GM21515 (cell line): ENCODE measurements around the gene SESN1.

Experiments
- ATAC-seq: cut with Tn5 transposase; IDR thresholded peaks from one replicate; pipeline ENCODE4 v1.9.1; 2021; ENCODE audit not compliant: unreplicated experiment

Gene SESN1

DNA sequence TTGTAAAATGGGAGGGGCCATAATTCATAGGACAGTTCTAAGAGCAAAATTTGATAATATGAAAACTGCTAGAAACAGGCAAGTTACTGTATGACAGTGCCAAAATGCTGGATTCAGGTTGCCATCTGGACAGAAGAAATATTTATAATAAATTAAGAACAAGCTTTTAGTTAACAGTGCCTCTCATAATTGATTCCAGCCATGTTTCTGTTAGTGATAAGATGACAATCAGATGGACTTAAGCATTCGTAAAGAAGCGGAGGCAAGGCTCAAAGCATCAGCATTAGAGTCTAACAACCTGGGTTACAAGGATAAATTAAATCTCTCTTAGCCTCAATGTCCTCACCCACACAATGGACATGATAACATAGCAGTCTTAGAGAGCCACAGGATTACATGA, 61.0 kb downstream of the SESN1 start:
- no peak for ATAC-seq

DNA sequence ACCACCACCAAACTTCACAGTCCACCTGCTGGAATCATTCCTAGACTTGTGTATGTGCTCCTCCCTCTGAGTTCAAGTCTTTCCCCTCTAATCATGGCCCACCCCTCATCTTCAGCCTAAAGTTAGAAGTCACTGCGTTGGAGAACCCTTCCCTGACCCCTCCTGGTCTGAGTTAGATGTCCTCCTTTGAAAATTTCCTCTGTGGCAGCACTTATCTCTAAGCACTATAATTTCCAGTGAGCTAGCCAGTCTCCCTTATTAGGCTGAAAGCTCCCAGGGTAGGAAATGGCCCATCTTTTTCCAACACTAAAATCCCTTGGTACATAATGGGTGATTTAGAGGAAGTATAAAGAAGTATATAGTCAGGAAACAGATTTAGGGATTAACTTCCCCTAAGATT, 63.2 kb downstream of the SESN1 start:
- no peak for ATAC-seq

GRCh38 chr6:109029313-109029712, 65.3 kb downstream of the SESN1 start:
- ATAC-seq = no peak

- ATAC-seq = no peak
These were observed 66.2 kb downstream of the SESN1 start for GRCh38 chr6:109028439-109028838.

DNA sequence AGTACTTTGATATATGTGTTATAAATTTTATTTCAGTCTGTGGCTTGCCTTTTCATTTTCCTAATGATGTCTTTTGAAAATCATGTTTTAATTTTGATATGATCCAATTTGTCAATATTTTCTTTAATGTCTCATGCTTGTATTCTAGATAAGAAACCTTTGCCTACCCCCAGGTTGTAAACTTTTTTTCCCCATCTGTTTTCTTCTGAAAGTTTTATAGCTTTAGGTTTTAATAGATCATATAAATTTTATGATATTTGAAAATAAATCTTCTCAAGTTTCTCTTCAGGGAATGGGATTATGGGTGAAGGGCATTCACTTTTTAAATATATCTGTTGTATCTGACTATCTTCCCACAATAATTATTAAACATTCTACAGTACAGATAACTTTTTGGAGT, 66.7 kb downstream of the SESN1 start:
- no peak for ATAC-seq

DNA sequence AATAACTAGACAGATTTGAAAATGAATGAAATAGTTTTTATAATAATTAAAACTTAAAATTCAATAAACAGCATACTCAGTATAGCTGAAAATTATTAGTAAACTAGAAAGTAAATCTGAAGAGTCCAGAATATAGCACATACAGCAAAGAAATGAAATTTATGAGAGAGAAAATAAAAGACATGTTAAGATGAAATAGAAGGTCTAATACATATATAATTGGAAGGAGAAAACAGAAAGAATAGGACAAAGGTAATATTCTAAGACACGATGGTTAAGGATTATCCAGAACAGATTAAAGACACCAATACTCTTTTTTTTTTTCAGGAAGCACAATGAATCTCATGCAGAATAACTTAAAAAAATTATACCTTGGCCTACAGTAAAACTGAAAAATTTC, 69.0 kb downstream of the SESN1 start:
- ATAC-seq = no peak

DNA sequence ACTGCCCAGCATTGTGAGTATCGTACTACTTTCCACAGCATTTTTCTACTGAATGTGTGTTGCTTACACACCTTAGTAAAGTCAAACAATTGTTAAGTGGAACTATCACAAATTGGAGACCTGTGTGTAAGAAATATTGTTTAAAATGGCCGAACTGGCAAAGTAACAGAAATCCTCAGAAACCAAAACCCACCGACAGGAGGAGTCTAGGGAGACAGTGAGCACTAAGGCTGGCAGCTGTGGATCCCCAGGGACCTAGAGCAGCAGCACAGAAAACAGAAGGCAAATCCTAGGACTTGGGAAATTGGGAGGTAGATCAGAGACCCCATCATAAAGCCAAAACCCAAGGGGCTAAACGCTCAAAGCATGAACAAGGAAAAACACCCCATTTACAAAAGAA, 69.9 kb downstream of the SESN1 start:
- ATAC-seq = no peak

- no peak for ATAC-seq
These were observed 70.3 kb downstream of the SESN1 start for GRCh38 chr6:109024368-109024767.

DNA sequence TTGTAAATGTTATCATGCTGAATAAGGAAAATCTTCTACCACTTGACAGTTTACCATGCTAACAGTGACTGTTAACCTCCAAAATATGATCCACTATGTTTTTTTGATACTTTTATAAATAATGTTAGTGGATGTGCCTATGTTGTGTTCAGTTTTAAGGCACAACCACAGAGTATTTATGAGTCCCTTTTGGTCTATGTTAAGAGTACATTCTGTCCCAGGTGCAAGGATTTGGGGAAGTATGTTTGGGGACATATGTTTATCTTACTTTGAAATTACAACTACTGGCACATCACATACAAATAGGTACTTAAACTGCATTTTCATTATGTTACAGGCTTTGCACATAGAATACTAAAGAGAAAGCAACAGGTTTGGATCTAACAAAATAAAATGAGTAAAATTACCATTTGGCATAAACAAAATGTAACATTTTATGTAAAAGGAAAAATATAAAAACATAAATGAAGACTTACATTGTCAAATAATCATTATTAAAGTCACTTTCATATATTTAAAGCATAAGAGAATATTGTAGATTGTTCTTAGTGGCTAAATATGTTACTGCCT, 71.2 kb downstream of the SESN1 start:
- ATAC-seq = no peak

DNA sequence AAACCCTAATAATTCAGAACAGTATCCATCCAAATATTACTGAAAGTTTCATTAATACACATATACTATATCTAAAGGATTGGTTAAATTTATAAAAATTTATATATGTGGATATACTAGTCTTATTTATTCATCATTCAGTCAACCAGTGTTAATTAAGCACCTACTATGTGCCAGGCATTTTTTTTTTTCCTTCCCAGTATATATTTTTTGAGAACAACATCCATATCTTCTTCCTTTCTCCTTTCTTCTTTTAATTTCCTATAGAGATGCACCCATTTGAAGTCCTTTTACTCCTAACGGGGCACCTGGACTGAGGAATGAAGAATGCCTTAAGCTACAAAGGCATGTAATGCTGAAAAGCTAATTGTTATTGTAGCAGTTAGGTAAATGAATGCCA, 72.8 kb downstream of the SESN1 start:
- no peak for ATAC-seq

DNA sequence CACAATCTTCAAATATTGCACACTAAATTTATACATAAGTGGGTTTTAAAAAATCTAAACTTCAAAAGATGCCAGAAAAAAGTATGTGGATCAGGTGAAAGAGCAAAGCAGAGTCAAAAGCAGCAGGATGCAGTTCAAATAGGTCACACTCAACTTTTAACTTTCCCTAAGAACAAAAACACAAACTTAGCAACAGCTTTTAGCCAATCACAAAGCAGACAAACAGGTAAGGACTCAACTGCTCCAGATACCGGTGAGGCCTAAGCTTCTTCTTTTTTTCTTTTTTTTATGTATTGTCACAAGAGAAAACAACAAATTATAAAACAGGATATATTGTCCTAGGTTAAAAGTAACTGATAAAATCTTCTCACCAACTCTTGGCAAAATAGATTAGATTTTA, 74.7 kb downstream of the SESN1 start:
- no peak for ATAC-seq

DNA sequence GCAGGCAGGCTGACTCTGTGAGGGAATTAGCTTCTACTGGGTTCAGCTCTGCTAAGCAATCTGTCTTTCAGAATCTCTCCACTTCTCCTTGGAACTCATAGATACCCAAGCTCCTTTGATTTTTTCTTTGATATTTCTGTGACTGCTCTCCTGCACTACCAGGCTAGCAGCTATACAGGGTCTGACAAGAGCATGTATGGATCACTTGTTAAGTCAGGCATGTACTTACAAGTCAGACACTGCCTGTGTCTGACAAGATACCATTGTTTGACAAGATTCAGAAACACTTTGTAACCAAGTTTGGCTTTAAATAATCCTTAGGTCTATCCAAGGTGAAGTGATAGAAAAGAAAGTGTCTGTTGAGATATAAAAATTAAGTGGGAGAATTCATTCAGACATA, 79.5 kb downstream of the SESN1 start:
- ATAC-seq = no peak

- no peak for ATAC-seq
These were observed 80.0 kb downstream of the SESN1 start for GRCh38 chr6:109014606-109015005.

- ATAC-seq = no peak
These were observed 80.9 kb downstream of the SESN1 start for GRCh38 chr6:109013656-109014305.

DNA sequence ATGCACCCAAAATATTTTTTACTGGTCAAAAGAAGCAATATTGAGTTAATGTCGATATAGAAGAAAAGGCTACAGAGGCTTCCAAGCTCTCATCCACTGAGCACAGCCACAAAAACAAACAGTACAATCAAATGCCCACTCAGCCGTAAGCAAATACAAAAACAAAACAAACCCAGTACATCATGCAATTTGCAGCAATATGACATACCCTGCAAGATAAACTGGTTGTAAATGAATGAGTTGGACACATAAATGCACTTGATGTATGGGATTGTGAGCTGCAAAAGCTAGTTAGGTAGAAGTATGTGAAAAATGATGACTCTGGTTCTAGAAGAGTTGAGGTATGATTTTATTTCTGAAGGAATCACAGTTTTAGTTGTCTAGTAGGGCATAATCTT, 83.9 kb downstream of the SESN1 start:
- ATAC-seq = no peak

- no peak for ATAC-seq
These were observed 84.5 kb downstream of the SESN1 start for GRCh38 chr6:109009962-109010704.

- peak; percentile 96 for ATAC-seq
These were observed 85.2 kb downstream of the SESN1 start for GRCh38 chr6:109009236-109009961.

- peak; percentile 15 for ATAC-seq
These were observed 86.0 kb downstream of the SESN1 start for GRCh38 chr6:109008537-109009235.

DNA sequence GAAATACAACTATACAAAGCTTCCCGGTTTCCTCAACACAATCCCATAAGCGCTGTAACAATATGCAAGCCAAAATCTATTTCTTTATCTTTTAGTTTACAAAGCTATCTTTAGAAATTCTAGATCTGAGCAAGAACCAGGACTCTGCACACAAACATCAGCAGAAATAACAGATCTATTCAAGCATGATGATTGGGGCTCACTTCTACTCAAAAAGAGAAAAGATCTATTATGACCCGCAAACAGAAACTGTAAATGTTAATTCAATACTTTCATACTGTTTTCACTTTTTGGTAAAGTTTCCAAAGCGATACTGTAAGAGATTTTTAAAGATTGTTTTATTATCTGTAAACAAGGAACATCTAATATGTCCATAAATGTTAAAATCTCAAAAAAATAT, 86.6 kb downstream of the SESN1 start:
- ATAC-seq = no peak

GRCh38 chr6:109007521-109007920, 87.1 kb downstream of the SESN1 start:
- ATAC-seq = no peak

DNA sequence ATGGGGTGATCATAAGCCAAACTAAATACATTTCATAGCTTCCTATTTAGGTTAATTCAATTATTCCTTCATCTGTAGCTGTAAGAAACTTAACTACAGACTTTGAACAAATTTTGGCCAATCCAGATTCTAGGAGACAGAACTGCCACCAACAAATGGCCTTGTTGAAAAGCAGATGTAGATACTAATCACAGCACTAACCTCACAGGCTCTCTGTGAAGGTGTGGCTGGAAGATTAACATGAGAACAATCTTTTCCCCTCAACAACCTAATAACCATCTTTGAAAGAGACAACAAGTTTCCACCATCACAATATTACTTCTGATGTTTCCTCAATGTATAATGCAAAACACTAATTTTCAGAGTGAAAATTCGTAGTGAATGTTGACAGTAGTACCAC, 87.8 kb downstream of the SESN1 start:
- no peak for ATAC-seq
